ENCODE measurements around the gene SEC31B.

The SEC31B gene

GRCh38 chr10:100519311-100520051 is at the start of gene SEC31B:
TSS of gene SEC31B (minus strand) at chr10:100519861. CDS start at chr10:100516952, 2,909 bp downstream.
- DNase-seq: peak; percentile 74

GRCh38 chr10:100568912-100569311 is 49.3 kb upstream of the SEC31B start:
- DNase-seq: no peak

GRCh38 chr10:100567826-100568225 is 48.2 kb upstream of the SEC31B start:
- no peak for DNase-seq

GRCh38 chr10:100567249-100567648 is 47.6 kb upstream of the SEC31B start:
- no peak for DNase-seq

GRCh38 chr10:100566561-100566960 is 46.9 kb upstream of the SEC31B start:
- DNase-seq: no peak

- no peak for DNase-seq
Measured at GRCh38 chr10:100565206-100565985, 45.7 kb upstream of the SEC31B start.

- no peak for DNase-seq
Measured at GRCh38 chr10:100562008-100562672, 42.5 kb upstream of the SEC31B start.

- no peak for DNase-seq
Measured at GRCh38 chr10:100561005-100561404, 41.3 kb upstream of the SEC31B start.

- DNase-seq: no peak
Measured at GRCh38 chr10:100560248-100560647, 40.6 kb upstream of the SEC31B start.

- DNase-seq: no peak
Measured at GRCh38 chr10:100554902-100555301, 35.2 kb upstream of the SEC31B start.

GRCh38 chr10:100553929-100554328 is 34.3 kb upstream of the SEC31B start:
- DNase-seq: no peak

GRCh38 chr10:100551738-100552137 is 32.1 kb upstream of the SEC31B start:
- DNase-seq: no peak

- DNase-seq: no peak
Measured at GRCh38 chr10:100551196-100551595, 31.5 kb upstream of the SEC31B start.

GRCh38 chr10:100544950-100545349 is 25.3 kb upstream of the SEC31B start:
- DNase-seq: no peak

- no peak for DNase-seq
Measured at GRCh38 chr10:100537475-100537874, 17.8 kb upstream of the SEC31B start.

- DNase-seq: peak; percentile 77
Measured at GRCh38 chr10:100535715-100536353, 16.2 kb upstream of the SEC31B start, which contains the start of gene HIF1AN. TSS of gene HIF1AN (plus strand) at chr10:100535943. CDS start at chr10:100535959, 16 bp downstream.

- no peak for DNase-seq
Measured at GRCh38 chr10:100535338-100535714, 15.7 kb upstream of the SEC31B start.

GRCh38 chr10:100534726-100535125 is 15.1 kb upstream of the SEC31B start:
- no peak for DNase-seq

- no peak for DNase-seq
Measured at GRCh38 chr10:100531761-100532160, 12.1 kb upstream of the SEC31B start.

GRCh38 chr10:100529475-100530298 is 10.0 kb upstream of the SEC31B start, which contains the start of gene NDUFB8:
TSS of gene NDUFB8 (minus strand) at chr10:100529871. CDS start at chr10:100529851, 20 bp downstream.
- DNase-seq: peak; percentile 66

GRCh38 chr10:100528921-100529474 is 9.3 kb upstream of the SEC31B start:
- no peak for DNase-seq

All from SHP77 treated with DMSO at 0.1 percent for 48 hours (cell line).